H1 (cell line): ENCODE results near the gene POLR2H. TPM values are rescaled to one million over a fixed set of nuclear protein-coding genes. Genes with fewer than 3 reads are reported as not detected.

Experiments used
- JUN ChIP-seq: IDR thresholded peaks from 2 replicates; pipeline ENCODE4 v1.6.1; 2011; ENCODE audit warnings: low read depth, mild to moderate bottlenecking, improper control_type of control experiment, low read length
- NRF1 ChIP-seq: IDR thresholded peaks from 2 replicates; pipeline ENCODE4 v1.6.1; 2011; ENCODE audit warnings: mild to moderate bottlenecking, low read depth, low read length, improper control_type of control experiment
- polyA plus RNA-seq, 7 experiments: library from polyadenylated mRNA; depleted of rRNA in 3 of 7; stranded (reverse) in 5 of 7; unstranded in 2 of 7; fragments of >200 nt in 5 of 7; fragments of 200-250 nt in 2 of 7; gene quantifications; 1 replicate in 5 of 7; 2 replicates in 1 of 7; 4 replicates in 1 of 7; pipeline versions ENCODE4 v1.2.1 to v1.2.3, GENCODE V29; 2011 to 2013; ENCODE audit warnings: missing spikeins in 2 of 7, mixed read lengths in 2 of 7
- total RNA-seq: library from RNA; stranded (reverse); fragmentation: NEBNext Ultra II Directional; extraction: Animal tissue kit (Norgen Biotek cat#: 25700); gene quantifications from 2 replicates; pipeline ENCODE4 v1.2.1, GENCODE V29; 2021
- TF ChIP-seq, protein P1 (sequence below): fragments of 300-600 bp; sonication (generic); IDR thresholded peaks from 2 replicates; pipeline ENCODE4 v1.7.1; 2012; ENCODE audit warnings: low read length, moderate library complexity, mild to moderate bottlenecking, inconsistent platforms; ENCODE audit not compliant: insufficient replicate concordance

The POLR2H gene
- total and polyA plus RNA-seq, 2 of the 8 experiments (the other 6 are each of a cell fraction or from before 2014, with no cell fraction given): 113 to 335 TPM

DNA sequence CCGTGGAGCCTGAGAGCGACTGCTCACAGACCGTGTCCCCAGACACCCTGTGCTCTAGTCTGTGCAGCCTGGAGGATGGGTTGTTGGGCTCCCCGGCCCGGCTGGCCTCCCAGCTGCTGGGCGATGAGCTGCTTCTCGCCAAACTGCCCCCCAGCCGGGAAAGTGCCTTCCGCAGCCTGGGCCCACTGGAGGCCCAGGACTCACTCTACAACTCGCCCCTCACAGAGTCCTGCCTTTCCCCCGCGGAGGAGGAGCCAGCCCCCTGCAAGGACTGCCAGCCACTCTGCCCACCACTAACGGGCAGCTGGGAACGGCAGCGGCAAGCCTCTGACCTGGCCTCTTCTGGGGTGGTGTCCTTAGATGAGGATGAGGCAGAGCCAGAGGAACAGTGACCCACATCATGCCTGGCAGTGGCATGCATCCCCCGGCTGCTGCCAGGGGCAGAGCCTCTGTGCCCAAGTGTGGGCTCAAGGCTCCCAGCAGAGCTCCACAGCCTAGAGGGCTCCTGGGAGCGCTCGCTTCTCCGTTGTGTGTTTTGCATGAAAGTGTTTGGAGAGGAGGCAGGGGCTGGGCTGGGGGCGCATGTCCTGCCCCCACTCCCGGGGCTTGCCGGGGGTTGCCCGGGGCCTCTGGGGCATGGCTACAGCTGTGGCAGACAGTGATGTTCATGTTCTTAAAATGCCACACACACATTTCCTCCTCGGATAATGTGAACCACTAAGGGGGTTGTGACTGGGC is 16.8 kb upstream of the POLR2H start (continued):
- TF ChIP-seq, protein P1, sequence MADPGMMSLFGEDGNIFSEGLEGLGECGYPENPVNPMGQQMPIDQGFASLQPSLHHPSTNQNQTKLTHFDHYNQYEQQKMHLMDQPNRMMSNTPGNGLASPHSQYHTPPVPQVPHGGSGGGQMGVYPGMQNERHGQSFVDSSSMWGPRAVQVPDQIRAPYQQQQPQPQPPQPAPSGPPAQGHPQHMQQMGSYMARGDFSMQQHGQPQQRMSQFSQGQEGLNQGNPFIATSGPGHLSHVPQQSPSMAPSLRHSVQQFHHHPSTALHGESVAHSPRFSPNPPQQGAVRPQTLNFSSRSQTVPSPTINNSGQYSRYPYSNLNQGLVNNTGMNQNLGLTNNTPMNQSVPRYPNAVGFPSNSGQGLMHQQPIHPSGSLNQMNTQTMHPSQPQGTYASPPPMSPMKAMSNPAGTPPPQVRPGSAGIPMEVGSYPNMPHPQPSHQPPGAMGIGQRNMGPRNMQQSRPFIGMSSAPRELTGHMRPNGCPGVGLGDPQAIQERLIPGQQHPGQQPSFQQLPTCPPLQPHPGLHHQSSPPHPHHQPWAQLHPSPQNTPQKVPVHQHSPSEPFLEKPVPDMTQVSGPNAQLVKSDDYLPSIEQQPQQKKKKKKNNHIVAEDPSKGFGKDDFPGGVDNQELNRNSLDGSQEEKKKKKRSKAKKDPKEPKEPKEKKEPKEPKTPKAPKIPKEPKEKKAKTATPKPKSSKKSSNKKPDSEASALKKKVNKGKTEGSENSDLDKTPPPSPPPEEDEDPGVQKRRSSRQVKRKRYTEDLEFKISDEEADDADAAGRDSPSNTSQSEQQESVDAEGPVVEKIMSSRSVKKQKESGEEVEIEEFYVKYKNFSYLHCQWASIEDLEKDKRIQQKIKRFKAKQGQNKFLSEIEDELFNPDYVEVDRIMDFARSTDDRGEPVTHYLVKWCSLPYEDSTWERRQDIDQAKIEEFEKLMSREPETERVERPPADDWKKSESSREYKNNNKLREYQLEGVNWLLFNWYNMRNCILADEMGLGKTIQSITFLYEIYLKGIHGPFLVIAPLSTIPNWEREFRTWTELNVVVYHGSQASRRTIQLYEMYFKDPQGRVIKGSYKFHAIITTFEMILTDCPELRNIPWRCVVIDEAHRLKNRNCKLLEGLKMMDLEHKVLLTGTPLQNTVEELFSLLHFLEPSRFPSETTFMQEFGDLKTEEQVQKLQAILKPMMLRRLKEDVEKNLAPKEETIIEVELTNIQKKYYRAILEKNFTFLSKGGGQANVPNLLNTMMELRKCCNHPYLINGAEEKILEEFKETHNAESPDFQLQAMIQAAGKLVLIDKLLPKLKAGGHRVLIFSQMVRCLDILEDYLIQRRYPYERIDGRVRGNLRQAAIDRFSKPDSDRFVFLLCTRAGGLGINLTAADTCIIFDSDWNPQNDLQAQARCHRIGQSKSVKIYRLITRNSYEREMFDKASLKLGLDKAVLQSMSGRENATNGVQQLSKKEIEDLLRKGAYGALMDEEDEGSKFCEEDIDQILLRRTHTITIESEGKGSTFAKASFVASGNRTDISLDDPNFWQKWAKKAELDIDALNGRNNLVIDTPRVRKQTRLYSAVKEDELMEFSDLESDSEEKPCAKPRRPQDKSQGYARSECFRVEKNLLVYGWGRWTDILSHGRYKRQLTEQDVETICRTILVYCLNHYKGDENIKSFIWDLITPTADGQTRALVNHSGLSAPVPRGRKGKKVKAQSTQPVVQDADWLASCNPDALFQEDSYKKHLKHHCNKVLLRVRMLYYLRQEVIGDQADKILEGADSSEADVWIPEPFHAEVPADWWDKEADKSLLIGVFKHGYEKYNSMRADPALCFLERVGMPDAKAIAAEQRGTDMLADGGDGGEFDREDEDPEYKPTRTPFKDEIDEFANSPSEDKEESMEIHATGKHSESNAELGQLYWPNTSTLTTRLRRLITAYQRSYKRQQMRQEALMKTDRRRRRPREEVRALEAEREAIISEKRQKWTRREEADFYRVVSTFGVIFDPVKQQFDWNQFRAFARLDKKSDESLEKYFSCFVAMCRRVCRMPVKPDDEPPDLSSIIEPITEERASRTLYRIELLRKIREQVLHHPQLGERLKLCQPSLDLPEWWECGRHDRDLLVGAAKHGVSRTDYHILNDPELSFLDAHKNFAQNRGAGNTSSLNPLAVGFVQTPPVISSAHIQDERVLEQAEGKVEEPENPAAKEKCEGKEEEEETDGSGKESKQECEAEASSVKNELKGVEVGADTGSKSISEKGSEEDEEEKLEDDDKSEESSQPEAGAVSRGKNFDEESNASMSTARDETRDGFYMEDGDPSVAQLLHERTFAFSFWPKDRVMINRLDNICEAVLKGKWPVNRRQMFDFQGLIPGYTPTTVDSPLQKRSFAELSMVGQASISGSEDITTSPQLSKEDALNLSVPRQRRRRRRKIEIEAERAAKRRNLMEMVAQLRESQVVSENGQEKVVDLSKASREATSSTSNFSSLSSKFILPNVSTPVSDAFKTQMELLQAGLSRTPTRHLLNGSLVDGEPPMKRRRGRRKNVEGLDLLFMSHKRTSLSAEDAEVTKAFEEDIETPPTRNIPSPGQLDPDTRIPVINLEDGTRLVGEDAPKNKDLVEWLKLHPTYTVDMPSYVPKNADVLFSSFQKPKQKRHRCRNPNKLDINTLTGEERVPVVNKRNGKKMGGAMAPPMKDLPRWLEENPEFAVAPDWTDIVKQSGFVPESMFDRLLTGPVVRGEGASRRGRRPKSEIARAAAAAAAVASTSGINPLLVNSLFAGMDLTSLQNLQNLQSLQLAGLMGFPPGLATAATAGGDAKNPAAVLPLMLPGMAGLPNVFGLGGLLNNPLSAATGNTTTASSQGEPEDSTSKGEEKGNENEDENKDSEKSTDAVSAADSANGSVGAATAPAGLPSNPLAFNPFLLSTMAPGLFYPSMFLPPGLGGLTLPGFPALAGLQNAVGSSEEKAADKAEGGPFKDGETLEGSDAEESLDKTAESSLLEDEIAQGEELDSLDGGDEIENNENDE: no peak
- TF ChIP-seq NRF1: no peak
- TF ChIP-seq JUN: no peak
- TF ChIP-seq, all 59 proteins: peak for 0
